ENCODE results near the gene RPL37A.

- TF ChIP-seq CTCF (IDR thresholded peaks at IDR 0.05) (no peak), POLR2AphosphoS5 (IDR thresholded peaks at IDR 0.05) (no peak), POLR2A (IDR thresholded peaks at IDR 0.05) (no peak)
These were observed 25.5 kb upstream of the RPL37A start for GRCh38 chr2:216473187-216473586.
